SU-DHL-6 (cell line): ENCODE results near the gene RAB3IP.
"Not testable (repeated sequence)": the region's sequence is repeated elsewhere in the genome, so short reads cannot be mapped to it uniquely, and the experiment has no call there.

Experiments
- H2AFZ ChIP-seq: fragments of 200-600 bp; sonication (generic); 2 replicates; pipeline ENCODE4 v1.6.1; 2014; ENCODE audit warnings: low read depth, mild to moderate bottlenecking, moderate library complexity, mixed read lengths, antibody characterized with exemption, low read length; ENCODE audit not compliant: severe bottlenecking
- H3F3A ChIP-seq: fragments of 200-600 bp; shearing (Covaris generic); 2 replicates; pipeline ENCODE4 v1.6.0; 2016; ENCODE audit warnings: antibody characterized with exemption, mild to moderate bottlenecking; ENCODE audit not compliant: insufficient read depth
- H3K27ac ChIP-seq: fragments of 200-600 bp; sonication (generic); 2 replicates; pipeline ENCODE4 v1.5.1; 2016; ENCODE audit warnings: low read depth, mild to moderate bottlenecking, low read length, moderate library complexity, mixed read lengths
- H3K27me3 ChIP-seq: fragments of 200-600 bp; sonication (generic), shearing (Covaris generic); 2 replicates; pipeline ENCODE4 v1.6.0; 2014; ENCODE audit warnings: mild to moderate bottlenecking, low read length
- H3K36me3 ChIP-seq: fragments of 200-600 bp; sonication (generic); 2 replicates; pipeline ENCODE4 v1.6.1; 2014; ENCODE audit warnings: mild to moderate bottlenecking, low read length, mixed read lengths
- H3K4me2 ChIP-seq: fragments of 300-600, 200-600 bp; shearing (Covaris generic), sonication (generic); 2 replicates; pipeline ENCODE4 v1.6.0; 2014; ENCODE audit warnings: low read length, low read depth, mild to moderate bottlenecking; ENCODE audit not compliant: poor library complexity, severe bottlenecking
- H3K4me3 ChIP-seq: fragments of 200-600 bp; sonication (generic); 2 replicates; pipeline ENCODE4 v1.5.1; 2014; ENCODE audit warnings: antibody characterized with exemption, low read length, mild to moderate bottlenecking, mixed read lengths; ENCODE audit not compliant: insufficient read depth, poor library complexity, severe bottlenecking
- H3K79me2 ChIP-seq: fragments of 200-600 bp; sonication (generic); 2 replicates; pipeline ENCODE4 v1.6.1; 2014; ENCODE audit warnings: mild to moderate bottlenecking, low read length, moderate library complexity; ENCODE audit not compliant: insufficient read depth
- H3K9ac ChIP-seq: fragments of 200-600 bp; sonication (generic); 2 replicates; pipeline ENCODE4 v1.7.0; 2014; ENCODE audit warnings: mild to moderate bottlenecking, low read length
- H3K9me2 ChIP-seq: fragments of 200-600 bp; sonication (generic); replicated peaks from 2 replicates; pipeline ENCODE4 v1.6.1; 2014; ENCODE audit warnings: low read length; ENCODE audit not compliant: insufficient read depth
- H3K9me3 ChIP-seq: fragments of 200-600 bp; sonication (generic); 2 replicates; pipeline ENCODE4 v1.6.1; 2014; ENCODE audit warnings: low read length, mixed read lengths; ENCODE audit not compliant: insufficient read depth
- H4K20me1 ChIP-seq: fragments of 200-600 bp; sonication (generic); 2 replicates; pipeline ENCODE4 v1.6.1; 2014; ENCODE audit warnings: low read depth, mild to moderate bottlenecking, antibody characterized with exemption, low read length, moderate library complexity, mixed read lengths
- EZH2phosphoT487 ChIP-seq: fragments of 200-600 bp; sonication (generic), shearing (Covaris generic); conservative IDR thresholded peaks from 2 replicates; pipeline ENCODE4 v1.6.1; 2018; ENCODE audit warnings: mild to moderate bottlenecking, antibody characterized with exemption, low read length, moderate library complexity, mixed read lengths
- TF ChIP-seq, protein P1 (sequence below): fragments of 200-600 bp; sonication (generic); IDR thresholded peaks from one replicate; pipeline ENCODE4 v1.5.1; 2017; ENCODE audit warnings: antibody characterized with exemption, mild to moderate bottlenecking, low read length, moderate library complexity; ENCODE audit not compliant: insufficient read depth, poor library complexity, severe bottlenecking

The RAB3IP gene

DNA sequence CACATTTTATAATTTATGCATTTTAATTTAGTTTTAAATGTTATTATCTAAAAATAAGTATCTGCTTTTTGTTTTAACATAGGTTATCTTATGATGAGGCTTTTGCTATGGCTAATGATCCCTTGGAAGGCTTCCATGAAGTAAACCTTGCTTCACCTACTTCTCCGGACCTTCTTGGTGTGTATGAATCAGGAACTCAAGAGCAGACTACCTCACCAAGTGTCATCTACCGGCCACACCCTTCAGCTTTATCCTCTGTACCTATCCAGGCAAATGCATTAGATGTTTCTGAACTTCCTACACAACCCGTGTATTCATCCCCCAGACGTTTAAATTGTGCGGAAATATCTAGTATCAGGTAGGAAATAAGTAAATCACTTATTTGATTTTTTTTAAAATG, 16.6 kb downstream of the RAB3IP start:
- no peak for TF ChIP-seq EZH2phosphoT487
- TF ChIP-seq, protein P1, sequence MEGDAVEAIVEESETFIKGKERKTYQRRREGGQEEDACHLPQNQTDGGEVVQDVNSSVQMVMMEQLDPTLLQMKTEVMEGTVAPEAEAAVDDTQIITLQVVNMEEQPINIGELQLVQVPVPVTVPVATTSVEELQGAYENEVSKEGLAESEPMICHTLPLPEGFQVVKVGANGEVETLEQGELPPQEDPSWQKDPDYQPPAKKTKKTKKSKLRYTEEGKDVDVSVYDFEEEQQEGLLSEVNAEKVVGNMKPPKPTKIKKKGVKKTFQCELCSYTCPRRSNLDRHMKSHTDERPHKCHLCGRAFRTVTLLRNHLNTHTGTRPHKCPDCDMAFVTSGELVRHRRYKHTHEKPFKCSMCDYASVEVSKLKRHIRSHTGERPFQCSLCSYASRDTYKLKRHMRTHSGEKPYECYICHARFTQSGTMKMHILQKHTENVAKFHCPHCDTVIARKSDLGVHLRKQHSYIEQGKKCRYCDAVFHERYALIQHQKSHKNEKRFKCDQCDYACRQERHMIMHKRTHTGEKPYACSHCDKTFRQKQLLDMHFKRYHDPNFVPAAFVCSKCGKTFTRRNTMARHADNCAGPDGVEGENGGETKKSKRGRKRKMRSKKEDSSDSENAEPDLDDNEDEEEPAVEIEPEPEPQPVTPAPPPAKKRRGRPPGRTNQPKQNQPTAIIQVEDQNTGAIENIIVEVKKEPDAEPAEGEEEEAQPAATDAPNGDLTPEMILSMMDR: no peak
- Histone ChIP-seq H3F3A (no peaks in the 10 kb centered on the region), H3K79me2 (peaks cover 17% of the 10 kb centered on the region), H3K9me2 (no peaks in the 10 kb centered on the region), H3K27me3 (no peaks in the 10 kb centered on the region), H3K27ac (no peak overlapping the region), H3K36me3 (peaks cover 22% of the 10 kb centered on the region), H3K9me3 (peaks cover 12% of the 10 kb centered on the region; the same call in 1 of the 2 replicates), H3K4me2 (no peak overlapping the region), H4K20me1 (no peaks in the 10 kb centered on the region), H2AFZ (no peak overlapping the region), H3K4me3 (no peak overlapping the region), H3K9ac (no peak overlapping the region)

DNA sequence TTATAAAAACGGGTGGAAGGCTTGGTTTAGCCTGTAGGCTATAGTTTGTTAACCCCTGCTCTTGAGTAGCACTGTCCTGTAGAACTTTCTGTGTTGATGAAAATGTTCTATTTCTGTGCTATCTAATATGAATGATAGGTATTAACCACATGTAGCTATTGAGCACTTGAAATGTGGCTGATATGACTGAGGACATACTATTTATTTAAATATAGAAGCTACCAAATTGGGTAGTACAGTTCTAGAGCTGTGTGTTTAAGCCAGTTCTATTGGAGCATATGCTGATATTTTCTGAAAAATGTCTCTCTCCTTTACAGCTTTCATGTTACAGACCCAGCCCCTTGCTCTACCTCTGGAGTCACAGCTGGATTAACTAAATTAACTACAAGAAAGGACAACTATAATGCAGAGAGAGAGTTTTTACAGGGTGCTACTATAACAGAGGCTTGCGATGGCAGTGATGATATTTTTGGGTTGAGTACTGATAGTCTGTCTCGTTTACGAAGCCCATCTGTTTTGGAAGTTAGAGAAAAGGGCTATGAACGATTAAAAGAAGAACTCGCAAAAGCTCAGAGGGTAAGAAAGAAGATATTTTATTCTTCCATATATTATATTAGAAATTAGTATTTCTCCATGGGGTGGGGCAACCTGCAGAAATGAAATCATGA, 17.6 kb downstream of the RAB3IP start:
- H3K27me3 ChIP-seq: no peaks in the 10 kb centered on the region
- H3K36me3 ChIP-seq: peaks cover 24% of the 10 kb centered on the region
- peaks cover 15% of the 10 kb centered on the region for H3K79me2 ChIP-seq
- no peak overlapping the region for H3K27ac ChIP-seq
- H4K20me1 ChIP-seq: no peaks in the 10 kb centered on the region
- H3K4me3 ChIP-seq: no peak overlapping the region
- peaks cover 12% of the 10 kb centered on the region; the same call in 1 of the 2 replicates for H3K9me3 ChIP-seq
- H3F3A ChIP-seq: no peaks in the 10 kb centered on the region
- no peak overlapping the region for H3K9ac ChIP-seq
- no peak for TF ChIP-seq EZH2phosphoT487
- TF ChIP-seq, protein P1: no peak
- no peak overlapping the region for H3K4me2 ChIP-seq
- no peaks in the 10 kb centered on the region for H3K9me2 ChIP-seq
- H2AFZ ChIP-seq: no peak overlapping the region

DNA sequence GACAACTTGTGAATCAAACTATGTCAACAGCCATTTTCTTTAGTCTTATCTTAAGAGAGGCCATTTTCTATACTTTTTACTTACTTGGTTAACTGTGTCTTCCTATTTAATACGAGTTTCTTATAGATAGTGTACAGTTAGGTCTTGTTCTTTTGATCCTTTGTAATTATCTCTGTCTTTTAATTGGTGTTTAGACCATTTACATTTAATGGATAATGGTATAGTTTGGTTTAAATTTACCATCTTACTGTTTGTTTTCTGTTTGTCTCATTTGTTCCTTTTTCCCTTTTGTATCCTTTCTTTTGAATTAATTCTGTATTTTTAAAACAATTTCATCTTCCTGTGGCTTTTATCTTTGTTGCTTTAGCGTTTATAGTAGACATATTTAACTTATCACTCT, 19.4 kb downstream of the RAB3IP start:
- TF ChIP-seq EZH2phosphoT487: no peak
- TF ChIP-seq, protein P1: no peak
- peaks cover 5% of the 10 kb centered on the region for H3K79me2 ChIP-seq
- no peak overlapping the region for H3K4me2 ChIP-seq
- no peak overlapping the region for H3K4me3 ChIP-seq
- H3K9ac ChIP-seq: no peak overlapping the region
- H3K27ac ChIP-seq: no peak overlapping the region
- H3F3A ChIP-seq: no peaks in the 10 kb centered on the region
- H4K20me1 ChIP-seq: no peaks in the 10 kb centered on the region
- H3K36me3 ChIP-seq: peaks cover 31% of the 10 kb centered on the region
- H3K27me3 ChIP-seq: no peaks in the 10 kb centered on the region
- peaks cover 12% of the 10 kb centered on the region; the same call in 1 of the 2 replicates for H3K9me3 ChIP-seq
- H3K9me2 ChIP-seq: no peaks in the 10 kb centered on the region
- H2AFZ ChIP-seq: no peak overlapping the region

DNA sequence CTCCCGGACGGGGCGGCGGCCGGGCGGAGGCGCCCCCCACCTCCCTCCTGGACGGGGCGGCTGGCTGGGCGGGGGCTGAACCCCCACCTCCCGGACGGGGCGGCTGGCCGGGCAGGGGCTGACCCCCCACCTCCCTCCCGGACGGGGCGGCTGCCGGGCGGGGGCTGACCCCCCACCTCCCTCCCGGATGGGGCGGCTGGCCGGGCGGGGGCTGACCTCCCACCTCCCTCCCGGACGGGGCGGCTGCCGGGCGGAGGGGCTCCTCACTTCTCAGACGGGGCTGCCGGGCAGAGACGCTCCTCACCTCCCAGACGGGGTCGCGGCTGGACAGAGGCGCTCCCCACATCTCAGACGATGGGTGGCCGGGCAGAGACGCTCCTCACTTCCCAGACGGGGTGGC, 20.9 kb downstream of the RAB3IP start:
- not testable (repeated sequence) for H3K79me2 ChIP-seq, H3K9ac ChIP-seq, H3K4me3 ChIP-seq, H3F3A ChIP-seq, H3K27ac ChIP-seq, H3K9me2 ChIP-seq, H3K27me3 ChIP-seq, H3K4me2 ChIP-seq, H2AFZ ChIP-seq, H4K20me1 ChIP-seq
- Histone ChIP-seq H3K9me3 (peaks cover 12% of the 10 kb centered on the region; the same call in 1 of the 2 replicates), H3K36me3 (peaks cover 41% of the 10 kb centered on the region)
